HG03196 (cell line): Measurements from ENCODE around the gene FAM53A.
"Not testable (repeated sequence)": the region's sequence is repeated elsewhere in the genome, so short reads cannot be mapped to it uniquely, and the experiment has no call there.

ENCODE experiments used
- ATAC-seq: cut with Tn5 transposase; IDR thresholded peaks from one replicate; pipeline ENCODE4 v1.9.1; 2021; ENCODE audit not compliant: unreplicated experiment

FAM53A gene

DNA sequence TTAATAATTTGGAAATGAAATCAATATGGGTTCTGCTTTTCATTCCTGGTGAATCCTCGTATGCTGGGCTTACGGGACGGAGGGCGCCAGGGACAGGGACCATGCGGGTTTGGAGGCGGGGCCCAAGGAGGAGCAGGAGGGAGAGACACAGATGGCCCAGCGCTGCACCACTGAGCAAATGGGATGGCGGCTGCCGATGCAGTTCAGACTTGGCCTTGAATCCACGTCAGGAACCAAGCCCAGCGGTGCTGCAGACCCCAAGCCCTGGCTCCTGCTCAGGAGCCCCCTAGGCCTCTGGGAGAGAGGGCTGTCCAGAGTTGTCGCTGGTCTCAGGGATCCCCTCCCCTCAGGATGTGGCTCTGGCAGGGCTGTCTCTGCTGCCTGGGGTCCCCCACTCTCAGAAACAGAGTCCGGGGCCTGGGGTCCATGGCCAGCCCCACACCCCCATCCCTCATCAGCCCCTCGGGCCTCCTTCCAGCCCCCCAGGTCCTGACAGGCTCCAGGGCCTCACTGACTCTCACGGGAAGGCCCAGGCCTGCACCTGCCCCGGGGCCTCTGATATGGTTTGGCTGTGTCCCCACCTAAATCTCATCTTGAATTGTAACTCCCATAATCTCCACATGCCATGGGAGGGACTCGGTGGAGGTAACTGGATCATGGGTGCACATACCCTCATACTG is 75.2 kb downstream of the FAM53A start:
- ATAC-seq = no peak

DNA sequence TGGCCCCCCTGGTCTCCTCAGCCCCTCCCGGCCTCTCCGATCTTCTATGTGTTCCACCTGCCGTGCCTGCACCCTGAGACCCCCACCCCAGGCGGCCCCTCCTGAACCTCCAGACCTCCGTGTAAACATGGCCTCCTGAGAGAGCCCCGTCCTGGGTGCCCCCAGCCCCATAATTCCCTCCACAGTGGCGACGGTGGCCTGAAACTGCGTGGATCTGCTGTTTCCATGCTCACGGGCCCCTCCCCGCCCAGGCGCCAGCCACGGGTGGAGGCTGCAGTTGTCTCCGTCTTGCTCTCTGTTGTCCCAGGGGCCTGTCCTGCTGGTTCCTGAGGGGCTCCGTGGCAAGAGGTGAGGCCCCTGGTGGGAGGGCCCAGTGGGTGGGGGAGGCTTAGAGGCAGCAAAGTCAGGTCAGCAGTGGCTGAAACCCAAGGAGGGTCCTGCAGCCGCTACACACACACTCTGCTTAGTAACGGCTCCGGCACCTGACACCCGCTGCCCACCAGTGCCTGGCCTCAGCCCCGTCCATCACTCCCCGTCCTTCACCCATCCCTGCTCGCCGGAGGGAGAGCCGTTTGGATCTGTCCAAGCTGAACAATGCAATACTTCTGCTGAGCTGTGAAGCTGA is 75.8 kb downstream of the FAM53A start:
- ATAC-seq = no peak

GRCh38 chr4:1607436-1608195 is 76.5 kb downstream of the FAM53A start:
- ATAC-seq = not testable (repeated sequence)

GRCh38 chr4:1604706-1605205 is 79.4 kb downstream of the FAM53A start:
- ATAC-seq = no peak

GRCh38 chr4:1604181-1604705 is 79.9 kb downstream of the FAM53A start:
- ATAC-seq = no peak

DNA sequence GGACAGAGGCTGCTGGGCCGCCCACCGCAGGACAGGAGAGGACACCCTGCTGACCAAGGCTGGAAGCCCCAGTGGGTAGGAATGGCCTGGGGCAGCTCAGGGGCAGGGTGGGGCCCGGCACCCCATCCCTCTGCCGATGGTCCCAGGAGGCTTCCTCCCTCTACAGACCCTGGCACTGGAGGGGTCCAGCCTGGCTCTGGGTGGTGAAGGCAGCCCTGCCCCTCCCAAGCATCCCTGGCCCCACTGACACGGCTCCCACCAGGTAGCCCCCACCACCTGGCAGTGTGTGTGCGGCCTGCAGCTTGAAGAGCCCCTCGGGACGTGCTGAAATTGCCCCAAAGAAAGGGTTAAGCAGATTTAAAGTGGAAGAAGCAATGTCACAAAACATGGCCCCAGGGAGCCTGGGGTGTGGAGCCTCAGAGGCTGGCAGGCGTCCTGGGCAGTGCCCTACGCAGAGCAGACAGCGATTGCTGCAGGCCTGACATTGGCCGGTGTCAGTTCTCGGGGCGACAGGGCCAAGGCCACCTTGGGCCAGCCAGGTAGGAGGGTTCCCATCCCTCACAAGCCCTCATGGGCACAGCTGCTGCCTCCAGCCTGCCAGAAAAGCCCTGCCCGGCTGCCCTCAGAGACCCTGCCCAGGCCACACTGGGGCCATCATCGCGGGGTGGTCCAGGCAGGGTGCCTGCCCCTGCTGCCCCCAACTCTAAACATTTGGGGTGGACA is 80.5 kb downstream of the FAM53A start:
- ATAC-seq = no peak

- no peak for ATAC-seq
Observed at GRCh38 chr4:1602655-1603412, 81.3 kb downstream of the FAM53A start.

DNA sequence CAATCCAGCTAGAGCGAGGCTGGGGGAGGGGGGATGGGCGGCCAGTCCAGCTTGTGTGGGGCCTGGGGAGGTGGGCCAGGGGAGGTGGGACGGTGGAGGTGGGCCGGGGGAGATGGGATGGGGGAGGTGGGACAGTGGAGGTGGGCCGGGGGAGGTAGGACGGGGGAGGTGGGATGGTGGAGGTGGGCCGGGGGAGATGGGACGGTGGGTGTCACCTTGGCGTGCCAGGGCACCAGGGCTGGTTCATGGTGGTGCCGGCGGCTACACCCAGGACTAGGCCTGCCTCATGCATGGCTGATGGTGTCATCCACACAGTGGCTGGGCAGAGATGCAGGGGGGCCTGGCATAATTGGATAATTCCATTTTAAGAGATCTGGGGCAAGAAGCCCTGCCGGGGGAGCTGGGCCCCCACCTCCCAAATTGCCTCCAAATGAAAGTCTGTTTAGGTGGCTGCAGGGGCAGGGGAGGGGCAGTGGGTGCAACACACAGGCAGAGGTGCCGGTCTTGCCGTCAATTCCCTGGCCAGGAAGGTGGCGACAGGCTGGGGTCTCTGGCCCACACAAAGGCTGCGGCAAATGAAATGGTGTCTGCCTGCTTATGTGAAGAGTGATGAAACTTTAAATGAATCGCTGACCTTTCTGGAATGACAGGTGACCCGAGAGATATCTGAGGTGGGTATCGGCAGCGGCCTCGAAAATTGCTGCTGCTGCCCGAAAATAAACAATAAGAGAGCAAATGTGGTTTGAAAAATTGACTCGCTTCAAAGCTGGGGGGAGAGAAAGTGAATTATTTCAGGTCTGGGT is 82.1 kb downstream of the FAM53A start:
- no peak for ATAC-seq

DNA sequence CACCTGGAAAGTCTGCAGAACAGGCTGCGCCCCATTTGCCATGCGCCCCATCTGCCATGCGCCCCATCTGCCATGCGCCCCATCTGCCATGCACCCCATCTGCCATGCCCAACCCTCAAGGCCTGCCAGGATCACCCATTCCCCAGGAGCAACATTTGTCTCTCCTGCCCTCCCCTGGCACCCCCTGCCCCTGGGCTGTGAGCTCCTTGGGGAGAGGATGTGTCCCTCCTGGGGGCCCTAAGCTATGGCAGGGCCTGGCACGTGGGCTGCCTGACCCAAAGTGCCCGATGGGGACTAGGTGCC is 82.6 kb downstream of the FAM53A start:
- no peak for ATAC-seq

DNA sequence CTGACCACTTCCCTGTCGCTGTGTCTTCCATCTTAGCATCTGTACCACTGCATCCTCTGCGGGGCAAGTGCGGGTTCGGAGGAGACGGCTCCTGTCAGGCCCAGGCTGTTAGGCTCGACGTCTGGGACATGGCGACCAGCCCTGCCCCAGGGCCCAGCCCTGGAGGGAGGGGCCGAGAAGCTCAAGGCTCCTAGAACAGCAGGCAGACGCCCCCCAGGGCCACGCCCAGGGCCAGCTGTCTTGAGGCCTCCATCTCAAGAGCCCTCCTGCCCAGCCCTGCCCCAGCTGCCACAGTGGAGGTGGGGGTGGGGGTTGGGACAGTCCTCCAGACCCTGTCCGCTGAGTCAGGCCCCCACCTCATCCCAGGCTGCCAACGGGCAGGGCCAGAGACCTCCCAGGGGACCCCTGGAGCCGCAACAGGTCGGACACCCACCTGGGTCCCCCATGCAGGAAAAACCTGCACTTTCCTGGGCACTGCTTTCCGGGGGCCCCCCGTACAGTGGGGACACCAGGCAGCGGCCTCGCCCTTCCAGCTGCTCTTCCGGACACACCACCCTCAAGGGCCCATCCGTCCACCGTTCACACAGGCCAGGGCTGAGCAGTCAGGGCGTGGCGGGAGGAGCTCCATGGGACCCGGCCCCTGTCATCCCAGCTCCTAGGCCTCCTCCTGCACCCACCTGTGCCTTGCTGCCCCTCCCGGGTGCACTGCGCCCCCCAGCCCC is 83.1 kb downstream of the FAM53A start:
- ATAC-seq = no peak

- ATAC-seq = no peak
Observed at GRCh38 chr4:1600211-1600780, 83.8 kb downstream of the FAM53A start.

- ATAC-seq = no peak
Observed at GRCh38 chr4:1599491-1600210, 84.5 kb downstream of the FAM53A start.

GRCh38 chr4:1599026-1599481 is 85.1 kb downstream of the FAM53A start:
- no peak for ATAC-seq

DNA sequence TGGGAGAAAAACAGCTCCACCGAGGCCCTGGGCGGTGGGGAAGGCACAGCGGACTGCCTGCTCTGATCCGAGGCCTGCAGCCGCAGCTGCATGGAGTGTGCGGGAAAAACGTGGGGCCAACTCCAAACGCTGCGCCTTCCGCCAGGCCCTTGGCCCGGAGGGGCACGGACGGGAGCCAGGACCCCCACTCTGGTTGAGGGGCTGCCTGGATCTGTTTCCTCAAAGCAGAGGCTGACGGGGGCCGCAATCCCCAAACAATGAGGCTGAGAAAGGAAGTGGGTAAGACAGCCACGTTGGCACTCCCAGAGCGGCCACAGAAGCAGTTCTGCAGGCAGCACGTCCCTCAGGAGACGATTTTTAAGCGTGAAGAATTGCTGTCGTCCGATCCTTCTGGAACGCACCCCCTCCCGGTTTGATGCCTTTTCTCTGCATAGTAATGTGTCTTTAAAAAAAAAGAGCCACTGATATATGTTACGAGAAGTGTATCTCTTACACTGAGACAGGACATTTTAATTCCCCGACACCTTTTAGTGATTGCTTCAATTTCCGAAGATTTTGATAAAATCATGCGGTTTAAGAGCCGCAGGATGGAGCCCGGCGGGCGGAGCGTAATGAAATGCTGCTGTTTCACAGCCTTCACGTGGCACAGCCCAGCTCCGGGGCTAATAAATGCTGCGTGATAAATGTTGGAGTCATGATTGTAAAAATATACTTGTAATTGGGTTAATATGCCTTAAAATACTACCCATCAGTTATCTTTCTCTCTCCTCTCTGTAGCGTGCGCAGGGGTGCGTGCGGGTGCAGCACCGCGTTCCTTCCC is 85.7 kb downstream of the FAM53A start:
- ATAC-seq = no peak

DNA sequence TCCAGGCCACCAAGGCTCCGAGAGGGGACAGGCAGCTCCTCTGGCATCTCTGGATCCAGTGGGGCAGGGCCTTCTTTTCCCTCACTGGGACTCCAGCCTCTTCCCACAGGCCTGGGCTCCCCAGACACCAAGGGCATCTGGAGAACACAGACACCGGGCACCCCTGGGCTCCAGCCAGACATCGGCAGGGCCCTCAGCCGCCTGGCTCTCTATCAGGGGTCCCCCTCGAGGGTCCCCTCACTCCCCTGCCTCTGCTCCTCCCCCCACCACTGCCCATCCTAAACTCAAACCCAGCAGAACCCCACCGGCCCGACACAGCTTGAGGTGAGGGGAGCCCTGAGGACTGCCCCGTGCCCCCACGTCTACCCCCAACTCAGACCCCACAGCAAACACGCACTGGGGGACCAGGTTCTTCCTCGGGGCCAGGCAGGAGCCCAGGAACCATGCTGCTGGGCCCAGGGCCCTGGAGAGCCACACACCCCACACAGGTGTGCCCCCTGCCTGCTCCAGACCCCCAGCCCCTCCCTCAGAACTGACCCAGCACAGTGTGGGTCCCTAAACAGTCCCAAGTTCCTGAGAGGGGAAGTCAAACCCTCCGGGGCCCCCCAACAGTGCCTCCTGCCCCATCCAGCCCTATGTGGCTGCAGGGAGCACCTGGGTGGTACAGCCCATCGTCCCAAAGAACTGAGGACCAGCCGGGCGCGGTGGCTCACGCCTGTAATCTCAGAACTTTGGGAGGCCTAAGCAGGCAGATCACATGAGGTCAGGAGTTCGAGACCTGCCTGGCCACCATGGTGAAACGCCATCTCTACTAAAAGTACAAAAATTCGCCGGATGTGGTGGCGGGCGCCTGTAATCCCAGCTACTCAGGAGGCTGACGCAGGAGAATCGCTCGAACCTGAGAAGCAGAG is 86.8 kb downstream of the FAM53A start:
- ATAC-seq = no peak

GRCh38 chr4:1596393-1596792 is 87.7 kb downstream of the FAM53A start:
- no peak for ATAC-seq
